GM12864 (cell line): Measurements from ENCODE around the gene RILPL1.
"Not testable (repeated sequence)": the region's sequence is repeated elsewhere in the genome, so short reads cannot be mapped to it uniquely, and the experiment has no call there.

Source experiments
- DNase-seq: peaks from one replicate; pipeline ENCODE4 v3.0.0-alpha.2; 2011; ENCODE audit warnings: low read depth
- H3K4me3 ChIP-seq: 2 replicates; pipeline ENCODE4 v1.5.1; 2011; ENCODE audit warnings: mild to moderate bottlenecking, low read depth, low read length, control low read depth
- TF ChIP-seq, protein P1 (sequence below): IDR thresholded peaks from 2 replicates; pipeline ENCODE4 v1.5.1; 2011; ENCODE audit warnings: low read depth, mild to moderate bottlenecking, moderate library complexity, low read length, control low read depth, inconsistent platforms; ENCODE audit errors: missing control alignments

RILPL1 gene

DNA sequence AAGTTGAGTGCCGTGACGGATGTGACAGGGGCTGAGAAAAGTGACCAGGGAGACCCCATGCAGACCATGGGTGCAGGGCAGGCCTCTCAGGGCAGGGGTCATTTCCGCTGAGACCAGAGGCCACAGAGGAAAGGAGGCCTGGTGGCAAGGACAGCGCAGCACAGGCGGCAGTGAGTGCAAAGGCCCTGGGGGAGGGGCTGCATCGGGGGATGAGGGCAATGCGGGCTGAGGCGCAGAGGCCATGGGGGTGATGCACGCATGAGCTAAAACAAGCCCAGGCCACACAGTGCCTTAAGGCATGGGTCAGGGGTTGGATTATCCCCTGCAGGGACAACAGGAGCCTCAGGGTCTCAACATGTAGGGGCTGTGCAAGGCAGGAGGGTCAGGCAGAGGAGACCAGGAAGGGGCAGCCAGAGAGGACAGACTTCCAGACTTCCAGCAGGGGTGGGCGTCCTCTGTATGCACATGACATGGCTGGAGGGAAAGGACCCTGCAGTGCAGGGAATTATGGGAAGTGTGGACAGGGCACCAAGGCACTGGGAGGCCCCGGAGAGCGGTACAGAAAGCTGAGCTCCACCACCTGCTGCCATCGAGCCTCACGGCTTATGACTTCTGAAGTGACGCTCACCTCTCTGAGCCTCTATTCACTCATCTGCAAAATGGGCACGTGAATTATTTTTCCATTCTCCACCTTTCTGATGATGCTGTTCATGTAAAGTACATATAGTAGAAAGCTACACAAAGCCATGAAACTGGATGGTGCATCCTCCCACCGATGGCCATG lies 27.3 kb downstream of the RILPL1 start:
- DNase-seq, result no peak
- no peak overlapping the region for H3K4me3 ChIP-seq
- TF ChIP-seq, protein P1, sequence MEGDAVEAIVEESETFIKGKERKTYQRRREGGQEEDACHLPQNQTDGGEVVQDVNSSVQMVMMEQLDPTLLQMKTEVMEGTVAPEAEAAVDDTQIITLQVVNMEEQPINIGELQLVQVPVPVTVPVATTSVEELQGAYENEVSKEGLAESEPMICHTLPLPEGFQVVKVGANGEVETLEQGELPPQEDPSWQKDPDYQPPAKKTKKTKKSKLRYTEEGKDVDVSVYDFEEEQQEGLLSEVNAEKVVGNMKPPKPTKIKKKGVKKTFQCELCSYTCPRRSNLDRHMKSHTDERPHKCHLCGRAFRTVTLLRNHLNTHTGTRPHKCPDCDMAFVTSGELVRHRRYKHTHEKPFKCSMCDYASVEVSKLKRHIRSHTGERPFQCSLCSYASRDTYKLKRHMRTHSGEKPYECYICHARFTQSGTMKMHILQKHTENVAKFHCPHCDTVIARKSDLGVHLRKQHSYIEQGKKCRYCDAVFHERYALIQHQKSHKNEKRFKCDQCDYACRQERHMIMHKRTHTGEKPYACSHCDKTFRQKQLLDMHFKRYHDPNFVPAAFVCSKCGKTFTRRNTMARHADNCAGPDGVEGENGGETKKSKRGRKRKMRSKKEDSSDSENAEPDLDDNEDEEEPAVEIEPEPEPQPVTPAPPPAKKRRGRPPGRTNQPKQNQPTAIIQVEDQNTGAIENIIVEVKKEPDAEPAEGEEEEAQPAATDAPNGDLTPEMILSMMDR, result no peak

DNA sequence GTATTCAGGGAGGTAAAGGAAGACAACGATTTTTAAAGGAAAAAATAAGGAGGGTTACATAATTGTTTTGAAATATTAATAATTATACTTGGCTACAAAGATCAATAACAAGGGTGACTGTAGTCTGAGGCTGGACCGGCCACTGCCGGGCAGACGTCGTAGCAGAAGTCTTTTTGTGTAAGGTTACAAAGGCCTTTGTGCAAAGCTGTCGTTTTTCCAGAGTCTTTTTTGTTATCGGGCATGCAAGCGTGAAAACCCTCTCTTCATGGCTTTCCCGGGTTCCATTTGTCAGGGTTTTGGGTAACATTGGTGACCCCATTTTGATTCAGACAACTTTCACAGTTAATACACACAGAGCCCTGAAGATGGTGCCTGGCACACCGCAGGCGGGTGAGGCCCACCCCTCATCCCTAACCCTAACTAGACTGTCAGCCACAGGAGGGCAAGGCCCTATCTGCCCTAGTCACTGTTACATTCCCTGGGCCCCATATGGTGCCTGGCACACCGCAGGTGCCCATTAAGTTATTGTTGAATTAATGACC lies 31.3 kb downstream of the RILPL1 start:
- DNase-seq, result no peak
- TF ChIP-seq, protein P1, result no peak
- no peak overlapping the region for H3K4me3 ChIP-seq

DNA sequence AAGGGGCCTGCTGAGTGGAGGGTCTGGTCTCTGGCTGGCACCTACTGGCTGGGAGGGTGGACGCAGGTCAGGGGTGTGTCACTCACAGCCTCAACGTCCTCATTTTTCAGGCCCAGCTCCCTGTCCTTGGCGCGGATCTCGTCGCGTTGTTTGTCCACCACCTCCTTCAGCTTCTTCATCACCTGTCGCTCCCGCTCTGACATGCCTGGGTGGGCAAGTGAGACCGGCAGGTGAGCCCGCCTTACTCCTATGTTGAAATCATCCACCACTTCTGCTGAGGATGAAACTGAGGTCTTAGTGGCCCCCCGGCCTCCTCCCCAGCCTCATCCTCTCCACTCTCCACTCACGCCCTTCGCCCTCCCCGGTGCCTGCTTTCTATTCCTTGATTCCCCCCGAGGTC lies 34.2 kb downstream of the RILPL1 start:
- no peak for DNase-seq
- H3K4me3 ChIP-seq, result no peak overlapping the region
- TF ChIP-seq, protein P1, result no peak

DNA sequence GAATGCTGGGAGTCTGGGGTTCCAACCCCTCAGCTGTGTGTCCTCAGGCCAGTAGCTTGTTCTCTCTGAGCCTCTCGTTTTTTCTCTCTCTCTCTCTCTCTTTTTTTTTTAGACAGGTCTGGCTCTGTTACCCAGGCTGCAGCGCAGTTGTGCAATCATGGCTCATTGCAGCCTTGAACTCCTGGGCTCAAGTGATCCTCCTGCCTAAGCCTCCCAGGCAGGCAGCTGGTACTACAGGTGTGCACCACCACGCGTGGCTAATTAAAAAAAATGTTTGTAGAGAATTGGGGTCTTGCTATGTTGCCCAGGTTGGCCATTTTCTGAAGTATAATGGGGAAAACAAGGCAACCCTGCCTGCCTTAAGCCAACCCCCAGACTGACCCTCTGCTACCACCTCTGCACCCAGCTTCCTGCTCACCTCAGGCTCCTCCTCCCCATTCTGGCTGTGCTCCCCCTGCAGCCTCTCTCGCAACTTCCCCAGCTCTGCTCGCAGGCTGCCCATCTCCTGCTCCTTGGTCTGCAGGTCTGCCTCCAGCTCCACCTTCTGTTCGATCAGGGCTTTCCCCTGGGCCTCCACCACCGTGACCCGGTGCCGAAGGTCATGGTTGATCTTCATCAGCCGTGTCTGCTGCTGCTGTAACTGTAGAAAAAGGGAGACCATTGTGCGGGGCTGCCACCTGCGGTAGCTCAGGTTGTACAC lies 35.2 kb downstream of the RILPL1 start:
- DNase-seq, result no peak
- TF ChIP-seq, protein P1, result no peak
- H3K4me3 ChIP-seq, result no peak overlapping the region

DNA sequence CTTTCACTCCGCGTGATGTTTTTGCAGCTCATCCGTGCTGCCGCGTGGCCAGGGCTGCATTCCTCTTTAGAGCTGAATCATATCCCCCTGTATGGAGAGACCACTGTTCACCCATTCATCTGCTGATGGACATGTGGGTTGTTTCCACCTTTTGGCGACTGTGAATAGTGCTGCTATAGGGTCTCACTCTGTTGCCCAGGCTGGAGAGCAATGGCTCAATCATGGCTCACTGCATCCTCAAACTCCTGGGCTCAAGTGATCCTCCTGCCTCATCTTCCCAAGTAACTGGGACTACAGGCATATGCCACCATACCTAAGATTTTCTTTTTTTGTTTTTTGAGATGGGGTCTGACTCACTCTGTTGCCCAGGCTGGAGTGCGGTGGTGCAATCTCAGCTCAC lies 36.5 kb downstream of the RILPL1 start:
- H3K4me3 ChIP-seq, result no peak overlapping the region
- TF ChIP-seq, protein P1, result no peak
- no peak for DNase-seq

DNA sequence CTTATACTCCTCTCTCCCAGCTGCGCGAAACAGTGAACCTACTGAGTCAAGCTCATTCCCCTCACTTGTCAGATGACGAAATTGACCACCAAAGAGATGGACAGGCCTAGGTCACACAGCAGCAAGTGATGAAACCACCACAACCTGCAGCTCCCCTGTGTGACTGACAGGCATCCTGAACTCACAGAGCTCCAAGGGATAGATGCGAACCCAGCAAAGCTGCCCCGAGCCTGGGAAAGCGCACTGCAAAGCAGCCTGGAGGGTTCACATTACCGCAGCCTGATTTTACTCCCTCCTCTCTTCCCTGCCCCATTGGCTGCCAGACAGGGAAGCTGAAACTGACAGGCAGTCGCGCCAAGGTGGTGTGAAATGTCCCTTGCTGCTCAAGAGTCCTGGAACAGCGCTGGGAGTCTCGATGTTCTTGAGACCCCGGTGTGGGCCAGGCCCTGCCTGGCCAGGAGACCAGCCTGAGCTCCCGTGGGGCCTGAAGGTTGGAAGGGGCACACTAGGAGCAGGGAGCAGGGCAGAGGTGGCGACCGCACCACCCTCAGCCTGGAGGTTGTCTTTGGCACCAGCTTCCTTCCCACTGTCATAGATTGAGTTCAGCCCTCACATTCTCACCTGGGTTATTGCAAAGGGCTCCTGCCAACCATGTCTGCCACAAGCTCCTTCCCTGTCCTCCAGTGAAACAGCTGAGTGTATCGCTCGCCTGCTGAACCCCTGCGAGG lies 39.2 kb downstream of the RILPL1 start:
- TF ChIP-seq, protein P1, result no peak

DNA sequence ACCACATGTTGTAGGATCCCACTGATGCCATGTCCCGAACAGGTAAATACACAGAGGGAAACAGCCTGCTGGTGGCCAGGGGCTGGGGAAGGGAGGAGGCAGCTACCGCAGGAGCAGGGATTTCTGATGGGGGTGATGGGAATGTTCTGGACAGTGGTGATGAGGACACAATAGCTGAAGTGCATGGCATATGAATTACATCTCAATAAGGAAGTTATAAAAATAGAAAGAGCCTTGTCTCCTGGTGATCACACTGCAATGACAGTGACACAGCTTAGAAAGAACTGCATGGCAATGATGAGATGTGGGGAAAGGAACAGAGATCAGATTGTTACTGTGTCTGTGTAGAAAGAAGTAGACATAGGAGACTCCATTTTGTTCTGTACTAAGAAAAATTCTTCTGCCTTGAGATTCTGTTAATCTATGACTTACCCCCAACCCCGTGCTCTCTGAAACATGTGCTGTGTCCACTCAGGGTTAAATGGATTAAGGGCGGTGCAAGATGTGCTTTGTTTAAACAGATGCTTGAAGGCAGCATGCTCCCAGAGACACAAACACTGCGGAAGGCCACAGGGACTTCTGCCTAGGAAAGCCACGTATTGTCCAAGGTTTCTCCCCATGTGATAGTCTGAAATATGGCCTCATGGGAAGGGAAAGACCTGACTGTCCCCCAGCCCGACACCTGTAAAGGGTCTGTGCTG lies 41.0 kb downstream of the RILPL1 start:
- not testable (repeated sequence) for DNase-seq, H3K4me3 ChIP-seq

More for the DNA sequence above, 39.2 kb downstream of the RILPL1 start:
- DNase-seq, result no peak
- H3K4me3 ChIP-seq, result no peak overlapping the region
